GM18508 (cell line): ENCODE data around the gene EIF3K.
A peak's percentile ranks its signal among the peaks of the same experiment; 100 is the strongest.
"Not testable (repeated sequence)": the region's sequence is repeated elsewhere in the genome, so short reads cannot be mapped to it uniquely, and the experiment has no call there.

Experiments used
- ATAC-seq: cut with Tn5 transposase; IDR thresholded peaks from one replicate; pipeline ENCODE4 v1.9.1; 2021; ENCODE audit warnings: moderate number of reproducible peaks; ENCODE audit not compliant: insufficient read depth, unreplicated experiment

Gene EIF3K

DNA sequence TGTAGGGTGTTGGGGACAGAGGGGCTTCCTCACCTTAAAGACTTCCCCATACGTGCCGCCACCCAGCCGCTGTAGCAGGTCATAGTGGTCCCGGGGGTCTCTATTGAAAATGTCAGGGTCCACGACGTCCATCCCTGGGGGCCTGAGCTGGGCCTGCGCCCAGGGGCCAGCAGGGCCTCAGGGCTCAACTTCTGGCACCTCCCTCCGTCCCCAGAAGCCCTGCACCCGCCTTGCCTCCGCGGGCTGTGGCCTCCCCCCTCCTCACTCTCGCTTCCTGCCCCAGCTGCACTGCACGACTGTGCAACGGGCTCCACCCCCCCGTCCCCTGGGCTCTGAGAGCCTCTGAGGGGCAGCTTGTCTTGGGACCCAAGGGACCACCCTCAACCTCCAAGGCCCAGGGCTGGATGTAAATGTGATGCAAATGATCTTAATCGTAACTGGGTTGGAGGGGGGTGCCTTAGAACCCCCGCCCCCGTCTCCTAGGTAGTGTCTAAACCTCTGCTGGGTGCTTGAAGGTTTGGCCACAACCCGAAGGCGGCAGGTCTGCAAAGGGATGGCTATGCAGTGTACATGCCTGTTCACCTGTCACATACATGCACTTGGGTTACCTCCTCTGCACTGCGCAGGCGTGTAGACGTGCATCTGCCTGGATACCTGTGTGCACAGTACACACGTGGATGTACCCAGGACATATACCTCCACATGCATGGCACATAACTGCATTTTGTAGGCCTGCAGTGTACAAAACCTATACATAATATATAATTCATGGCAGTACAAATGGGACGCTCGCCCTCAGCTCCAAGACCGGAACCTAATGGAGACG is 1.0 kb upstream of the EIF3K start, which contains the start of gene MAP4K1:
Gene MAP4K1, minus strand, starts transcription at position 190 of the 826 bp plus-strand sequence. Its CDS starts 58 bp downstream, at position 132.
- no peak for ATAC-seq

DNA sequence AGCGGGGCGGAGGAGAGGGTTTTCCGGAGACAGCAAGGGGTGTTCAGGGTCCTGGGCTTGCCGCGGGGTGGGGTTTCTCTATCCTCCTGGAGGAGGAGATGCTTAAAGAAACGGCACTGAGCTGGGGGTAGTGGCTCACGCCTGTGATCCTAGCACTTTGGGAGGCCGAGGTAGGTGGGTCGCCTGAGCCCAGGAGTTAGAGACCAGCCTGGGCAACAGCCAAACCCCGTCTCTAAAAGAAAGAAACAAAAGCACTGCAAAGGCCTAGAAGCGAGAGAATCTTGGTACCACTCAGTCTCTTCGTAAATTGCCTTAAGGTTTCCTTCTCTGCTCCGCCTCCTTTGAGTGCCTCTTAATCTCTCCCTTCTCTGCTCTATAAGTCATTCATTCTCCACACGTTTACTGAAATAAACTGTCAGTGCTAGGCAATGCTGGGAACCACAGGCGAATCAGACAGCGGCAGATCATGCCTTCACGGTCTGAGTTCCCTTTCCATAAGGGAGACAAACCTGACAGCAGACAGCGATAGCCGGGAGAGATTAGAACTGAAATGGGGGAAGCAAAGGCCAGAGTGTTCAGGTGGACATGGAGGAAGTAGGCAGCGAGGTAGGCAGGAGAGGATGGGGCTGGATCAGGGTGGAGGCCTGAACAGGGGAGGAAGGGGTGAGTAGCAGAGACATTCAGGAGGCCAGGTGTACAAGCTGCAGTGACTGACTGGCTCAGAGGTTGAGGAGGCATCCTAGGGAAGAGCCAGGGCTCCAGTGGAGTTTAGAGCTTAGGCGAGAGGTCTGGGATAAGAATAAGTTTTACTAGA is 580 bp downstream of the EIF3K start:
- ATAC-seq = no peak

- no peak for ATAC-seq
These were observed 5.8 kb downstream of the EIF3K start for GRCh38 chr19:38624822-38625221.

DNA sequence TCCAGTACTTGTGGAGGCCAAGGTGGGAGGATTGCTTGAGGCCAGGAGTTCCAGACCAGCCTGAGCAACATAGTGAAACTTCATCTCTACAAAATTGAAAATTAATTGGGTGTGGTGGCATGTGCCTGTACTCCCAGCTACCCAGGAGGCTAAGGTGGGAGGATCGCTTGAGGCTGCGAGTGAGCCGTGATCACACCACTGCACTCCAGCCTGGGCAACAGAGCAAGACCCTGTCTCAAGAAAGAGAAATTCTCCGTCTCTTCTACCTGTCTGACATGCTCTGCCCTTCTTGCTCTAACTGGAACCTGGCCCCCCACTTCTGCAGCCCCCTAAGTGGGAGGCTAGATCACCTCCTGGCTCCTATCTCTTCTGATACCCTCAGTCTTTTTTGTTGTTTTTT is 7.4 kb downstream of the EIF3K start:
- no peak for ATAC-seq

DNA sequence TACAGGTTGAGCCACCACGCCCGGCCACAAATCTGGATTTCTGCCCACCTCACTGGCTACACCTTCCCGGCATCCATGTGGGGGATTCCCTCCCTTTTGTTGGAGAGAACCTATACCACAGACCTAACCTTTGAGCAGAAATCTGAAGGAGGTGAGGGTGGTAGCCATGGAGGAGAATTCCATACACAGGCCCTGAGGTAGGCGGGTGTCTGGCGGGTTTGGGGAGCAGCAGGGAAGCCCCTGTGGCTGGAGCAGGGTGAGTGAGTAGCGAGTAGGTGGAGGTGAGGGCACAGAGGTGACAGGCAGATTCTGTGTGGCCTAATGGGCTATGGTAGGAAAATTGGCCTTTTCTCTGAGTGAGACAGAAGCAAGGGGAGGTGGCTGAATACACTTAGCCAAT is 10.6 kb downstream of the EIF3K start:
- no peak for ATAC-seq

- ATAC-seq = not testable (repeated sequence)
These were observed 12.3 kb downstream of the EIF3K start for GRCh38 chr19:38631301-38631700.

DNA sequence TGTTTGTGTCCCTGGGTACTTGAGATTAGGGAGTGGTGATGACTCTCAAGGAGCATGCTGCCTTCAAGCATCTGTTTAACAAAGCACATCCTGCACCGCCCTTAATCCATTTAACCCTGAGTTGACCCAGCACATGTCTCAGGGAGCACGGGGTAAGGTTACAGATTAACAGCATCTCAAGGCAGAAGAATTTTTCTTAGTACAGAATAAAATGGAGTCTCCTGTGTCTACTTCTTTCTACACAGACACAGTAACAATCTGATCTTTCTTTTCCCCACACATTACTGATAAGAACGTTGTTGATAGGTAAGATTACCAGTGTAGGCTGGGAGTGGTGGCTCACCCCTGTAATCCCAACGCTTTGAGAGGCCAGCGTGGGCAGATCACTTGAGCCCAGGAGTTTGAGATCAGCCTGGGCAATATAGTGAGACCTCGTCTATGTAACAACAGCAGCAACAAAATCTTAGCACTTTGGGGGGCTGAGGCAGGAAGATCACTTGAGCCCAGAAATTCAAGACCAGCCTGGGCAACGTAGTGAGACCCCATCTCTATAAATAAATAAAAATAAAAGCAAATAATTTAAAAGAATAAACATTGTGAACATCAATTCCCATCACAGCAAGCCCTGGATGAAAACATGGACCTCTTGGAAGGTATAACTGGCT is 13.0 kb downstream of the EIF3K start:
- not testable (repeated sequence) for ATAC-seq

GRCh38 chr19:38632476-38633213 is 13.7 kb downstream of the EIF3K start:
- no peak for ATAC-seq

DNA sequence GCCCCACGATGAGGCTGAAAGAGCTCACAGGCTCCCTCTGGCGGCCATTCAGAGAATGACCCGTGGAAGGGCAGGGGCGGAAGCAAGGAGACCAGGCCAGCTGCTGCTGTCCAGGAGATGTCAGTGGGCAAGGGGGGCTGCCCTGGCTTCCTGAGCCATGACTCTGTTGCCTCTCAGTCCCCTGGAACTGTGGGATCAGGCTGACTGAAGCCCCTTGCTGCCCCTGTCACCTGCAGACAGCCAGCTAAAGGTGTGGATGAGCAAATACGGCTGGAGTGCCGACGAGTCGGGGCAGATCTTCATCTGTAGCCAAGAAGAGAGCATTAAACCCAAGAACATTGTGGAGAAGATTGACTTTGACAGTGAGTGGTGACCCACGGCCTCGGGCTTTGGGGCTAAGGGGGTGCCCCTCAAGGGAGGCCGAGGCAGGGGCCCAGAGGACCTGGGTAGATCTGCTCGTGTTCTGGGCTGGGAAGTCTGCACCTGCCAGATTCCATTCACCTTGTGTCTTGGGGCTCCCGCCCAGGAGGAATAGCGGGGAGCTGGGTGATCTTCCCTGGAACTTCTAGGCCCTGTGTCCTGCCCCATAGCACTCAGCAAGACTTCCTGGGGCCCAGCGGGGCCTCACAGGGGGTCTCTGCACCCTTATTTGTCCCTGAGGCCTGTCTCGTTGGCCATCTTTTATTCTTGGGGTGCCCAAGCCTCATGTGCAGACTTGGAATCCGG is 15.9 kb downstream of the EIF3K start:
- ATAC-seq = no peak

- ATAC-seq = no peak
These were observed 16.8 kb downstream of the EIF3K start for GRCh38 chr19:38635483-38636399.

DNA sequence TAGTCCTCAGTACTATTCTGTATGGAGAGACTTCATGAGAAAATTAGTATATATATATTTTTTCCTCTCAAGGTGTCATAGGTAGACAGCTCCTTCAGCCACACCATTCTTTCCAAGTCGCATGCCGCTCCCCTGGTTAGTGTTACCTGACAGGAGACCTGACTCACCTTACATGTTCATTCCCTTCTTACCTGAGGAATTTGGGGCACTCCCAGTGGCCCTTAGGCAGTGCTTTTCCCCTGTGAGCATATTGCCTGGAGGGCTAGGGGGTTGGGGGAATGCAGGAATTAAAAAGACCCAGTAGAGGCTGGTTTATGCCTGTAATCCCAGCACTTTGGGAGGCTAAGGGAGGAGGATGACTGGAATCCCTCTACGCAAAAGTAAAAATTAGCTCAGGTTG is 19.5 kb downstream of the EIF3K start:
- ATAC-seq = no peak

DNA sequence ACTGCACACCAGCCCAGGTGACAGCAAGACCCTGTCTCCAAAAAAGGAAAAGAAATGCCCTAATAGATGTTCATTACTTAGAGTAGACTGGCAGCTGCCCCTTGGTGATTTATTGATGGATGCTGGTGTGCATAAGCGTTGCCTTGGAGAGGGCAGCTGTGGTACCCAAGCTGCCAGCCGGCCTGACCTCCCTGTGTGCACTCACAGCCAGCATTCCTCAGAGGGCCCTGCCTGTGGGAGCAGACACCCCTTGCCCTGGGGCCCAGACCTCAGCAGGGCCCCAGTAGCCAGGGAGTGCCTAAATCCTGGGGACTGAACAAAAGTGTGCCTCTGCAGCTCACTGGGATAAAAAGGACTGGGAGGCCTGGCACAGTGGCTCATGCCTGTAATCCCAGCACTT is 20.7 kb downstream of the EIF3K start:
- ATAC-seq = no peak

DNA sequence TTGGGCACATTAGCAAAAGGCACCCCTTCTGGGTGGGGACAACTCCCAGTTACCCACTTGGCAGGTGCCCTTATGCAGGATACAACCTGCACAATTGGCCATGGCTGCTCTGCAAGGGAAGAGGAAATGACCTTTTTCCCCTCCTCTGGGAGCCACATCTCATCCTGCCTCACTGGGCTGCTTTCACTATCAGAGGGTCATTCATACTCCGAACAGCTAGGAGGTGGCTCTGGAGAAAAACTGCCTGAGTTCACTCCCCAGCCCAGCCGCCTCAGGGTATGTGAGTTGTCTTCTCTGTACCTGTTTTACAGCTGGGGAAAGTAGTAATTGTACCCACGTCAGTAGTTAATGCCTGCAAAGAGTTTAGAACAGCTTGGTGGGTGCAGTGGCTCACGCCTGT is 21.4 kb downstream of the EIF3K start:
- ATAC-seq = no peak

DNA sequence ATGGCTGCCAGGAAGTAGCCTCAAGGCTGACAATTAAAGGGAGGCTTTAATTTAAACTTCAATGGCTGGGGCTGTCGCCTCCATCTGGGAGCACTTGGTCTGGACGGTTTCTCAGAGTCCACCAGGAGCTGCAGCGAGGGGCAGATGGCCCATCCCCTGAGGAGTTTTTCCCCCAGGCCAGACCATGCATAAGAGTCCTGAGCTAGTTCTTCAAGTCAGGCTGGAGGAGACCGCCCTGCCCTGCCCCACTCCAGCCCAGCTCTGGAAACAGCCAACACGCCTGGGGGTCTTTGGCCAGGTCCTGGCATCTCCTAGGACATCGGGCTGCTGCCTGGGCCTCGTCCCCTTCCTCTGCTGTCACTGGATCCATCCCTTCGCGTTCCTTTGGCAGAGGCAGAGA is 23.2 kb downstream of the EIF3K start:
- no peak for ATAC-seq

- no peak for ATAC-seq
These were observed 25.7 kb downstream of the EIF3K start for GRCh38 chr19:38644719-38645118.

- ATAC-seq = peak; percentile 44
These were observed 28.5 kb downstream of the EIF3K start, which contains the start of gene ACTN4 for GRCh38 chr19:38647368-38647965. Gene ACTN4 (plus strand): TSS chr19:38647649. CDS start chr19:38647746, 97 bp downstream.

DNA sequence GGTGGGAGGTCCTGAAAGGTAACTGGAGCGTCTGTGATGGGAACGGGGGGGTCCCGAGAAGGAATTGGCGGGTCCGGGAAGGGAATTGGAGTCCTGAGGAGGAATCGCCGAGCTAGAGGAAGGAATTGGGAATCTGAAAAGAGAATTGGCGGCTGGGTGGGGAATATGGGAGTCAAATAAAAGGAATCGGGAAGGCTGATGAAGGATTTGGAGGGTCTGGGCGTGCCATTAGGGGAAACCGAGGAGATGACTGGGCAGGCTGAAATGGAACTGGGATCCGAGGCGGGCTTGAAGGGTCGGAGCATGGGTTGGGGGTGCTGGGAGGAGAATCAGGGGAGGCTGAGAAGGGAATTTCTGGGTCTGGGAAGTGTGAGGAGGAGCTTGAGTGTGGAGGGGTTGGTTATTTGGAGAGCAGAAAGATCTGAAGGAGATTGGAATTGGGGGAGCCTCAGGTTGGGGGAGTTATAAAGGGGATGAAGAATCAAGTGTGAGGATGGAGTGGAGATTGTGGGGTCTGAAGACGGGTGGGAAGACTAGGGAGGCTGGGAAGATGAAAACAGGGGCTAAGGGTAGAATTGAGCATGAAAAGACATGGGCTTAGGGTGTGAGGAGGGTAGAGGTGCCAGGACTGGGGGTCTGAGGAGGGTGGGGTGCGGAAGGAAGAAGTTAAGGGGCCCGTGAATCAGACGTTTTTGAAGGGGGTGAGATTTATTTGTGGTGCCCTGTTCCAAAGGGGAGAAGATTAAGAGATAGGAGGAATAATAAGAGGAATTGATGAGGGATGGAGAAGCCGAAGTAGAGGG is 29.2 kb downstream of the EIF3K start:
- no peak for ATAC-seq
